K562 (cell line): ENCODE results near the gene LSS. TPM values are rescaled to one million over a fixed set of nuclear protein-coding genes. Genes with fewer than 3 reads are reported as not detected.

Experiments
- ATAC-seq: fragments of 200-7000 bp; cut with Tn5 transposase; 3 replicates; pipeline ENCODE4 v1.9.1; 2020; ENCODE audit warnings: moderate library complexity
- BruUV-seq: library from RNA; stranded (reverse); fragments of 400-500 nt; replicated peaks from 2 replicates; lab custom pipeline; 2021; lab: Mats Ljungman, UMichigan
- CTCF ChIA-PET: fragments of 300-600 bp; formaldehyde crosslinking; extraction: SDS; loops from one replicate; lab custom pipeline; 2021; ENCODE audit warnings: low intra/inter-chr PET ratio; lab: Yijun Ruan, JAX
- POLR2A ChIA-PET: fragments of 300-600, 350-650 bp; sonication (Branson Sonifier 250); formaldehyde crosslinking; extraction: SDS; loops from one replicate; lab custom pipeline; 2021; ENCODE audit warnings: antibody characterized with exemption, inconsistent platforms; lab: Yijun Ruan, JAX
- DNase-seq, 4 experiments: peaks; one replicate each; pipeline versions ENCODE4 v3.0.0 to v3.0.0-alpha.2; 2011 to 2018; ENCODE audit warnings: low spot score in 3 of 4, mixed read lengths in 3 of 4; ENCODE audit errors: extremely low read depth in 1 of 4
- FAIRE-seq: peaks from 2 replicates; lab custom pipeline; 2011; peaks lifted over from hg19 to GRCh38; lab: Jason Lieb, UNC
- H2AFZ ChIP-seq: 2 replicates; pipeline ENCODE4 v1.6.0; 2011; ENCODE audit warnings: low read depth, low read length, control low read depth, inconsistent platforms
- H3K27ac ChIP-seq: fragments of 200-600 bp; 3 replicates; pipeline ENCODE4 v1.8.0; 2011; ENCODE audit warnings: low read depth, mild to moderate bottlenecking, control low read depth, inconsistent platforms, low read length, moderate library complexity, mixed read lengths; ENCODE audit errors: extremely low read depth
- H3K27me3 ChIP-seq, 2 experiments: fragments of 300-600 bp in 1 of 2; 2 replicates in 1 of 2; 3 replicates in 1 of 2; pipeline versions ENCODE4 v1.6.0 to v1.8.0; 2011; ENCODE audit warnings: inconsistent platforms in 2 of 2, low read length in 2 of 2, mild to moderate bottlenecking in 1 of 2, mixed read lengths in 1 of 2, moderate library complexity in 1 of 2; ENCODE audit not compliant: control insufficient read depth in 2 of 2, insufficient read depth in 2 of 2
- H3K36me3 ChIP-seq: fragments of 300-600 bp; 3 replicates; pipeline ENCODE4 v1.8.0; 2011; ENCODE audit warnings: mild to moderate bottlenecking, low read length, inconsistent platforms; ENCODE audit not compliant: control insufficient read depth, insufficient read depth
- H3K4me1 ChIP-seq, 2 experiments: fragments of 200-600 bp in 1 of 2; replicated peaks in 1 of 2; 2 replicates in 1 of 2; 3 replicates in 1 of 2; pipeline versions ENCODE4 v1.5.1 to v1.8.0; 2011; ENCODE audit warnings: inconsistent platforms in 2 of 2, low read length in 2 of 2, mild to moderate bottlenecking in 1 of 2, mixed read lengths in 1 of 2, moderate library complexity in 1 of 2; ENCODE audit not compliant: control insufficient read depth in 2 of 2, insufficient read depth in 2 of 2
- H3K4me2 ChIP-seq: 2 replicates; pipeline ENCODE4 v1.6.1; 2011; ENCODE audit warnings: low read length, control low read depth, inconsistent platforms, mixed read lengths; ENCODE audit not compliant: insufficient read depth
- H3K4me3 ChIP-seq: fragments of 200-600 bp; sonication (generic), shearing (Covaris generic); 2 replicates; pipeline ENCODE4 v1.5.1; 2016; ENCODE audit warnings: control low read depth, inconsistent platforms
- H3K79me2 ChIP-seq: fragments of 200-600 bp; 3 replicates; pipeline ENCODE4 v1.8.0; 2011; ENCODE audit warnings: low read length, inconsistent platforms; ENCODE audit not compliant: control insufficient read depth, insufficient read depth
- H3K9ac ChIP-seq, 2 experiments: 2 replicates each; pipeline versions ENCODE4 v1.6.0 to v1.6.1; 2011; ENCODE audit warnings: low read depth in 2 of 2, low read length in 2 of 2, control low read depth in 1 of 2, inconsistent platforms in 1 of 2, mild to moderate bottlenecking in 1 of 2, mixed read lengths in 1 of 2; ENCODE audit not compliant: insufficient read depth in 1 of 2
- H3K9me1 ChIP-seq: one replicate; pipeline ENCODE4 v1.6.0; 2011; ENCODE audit warnings: inconsistent platforms, mild to moderate bottlenecking, low read length, moderate library complexity; ENCODE audit not compliant: control insufficient read depth, insufficient read depth
- H3K9me3 ChIP-seq: replicated peaks from 2 replicates; pipeline ENCODE4 v1.5.1; 2011; ENCODE audit warnings: low read depth, low read length, inconsistent platforms; ENCODE audit not compliant: control insufficient read depth, insufficient read depth
- H4K20me1 ChIP-seq: replicated peaks from 2 replicates; pipeline ENCODE4 v1.6.1; 2011; ENCODE audit warnings: low read length, inconsistent platforms, mixed read lengths; ENCODE audit not compliant: control insufficient read depth, insufficient read depth
- CREB3L1 ChIP-seq: fragments of 450-650 bp; IDR thresholded peaks from 2 replicates; pipeline ENCODE4 v1.6.1; 2014; ENCODE audit warnings: low read depth, mild to moderate bottlenecking, moderate library complexity, borderline replicate concordance
- ETS1 ChIP-seq: conservative IDR thresholded peaks from 2 replicates; pipeline ENCODE4 v1.6.1; 2011; ENCODE audit warnings: low read depth, mild to moderate bottlenecking, low read length; ENCODE audit not compliant: control insufficient read depth
- HMGXB4 ChIP-seq: sonication (generic); formaldehyde crosslinking; IDR thresholded peaks from 2 replicates; pipeline ENCODE4 v1.8.1; 2023; ENCODE audit warnings: mild to moderate bottlenecking, missing genetic modification reagents
- MLX ChIP-seq, 2 experiments: fragments of 450-650 bp in 1 of 2; sonication (generic) in 1 of 2; formaldehyde crosslinking; conservative IDR thresholded peaks; 2 replicates each; pipeline versions ENCODE4 v1.4.0 to v1.8.1; 2020 to 2022; ENCODE audit warnings: mild to moderate bottlenecking in 1 of 2, missing genetic modification reagents in 1 of 2
- NR1H2 ChIP-seq: sonication (generic); formaldehyde crosslinking; IDR thresholded peaks from 2 replicates; pipeline ENCODE4 v1.4.0; 2020; ENCODE audit warnings: mild to moderate bottlenecking, missing genetic modification reagents
- NR4A1 ChIP-seq, 2 experiments: fragments of 250-450 bp in 1 of 2; fragments of 450-650 bp in 1 of 2; sonication (Bioruptor Pico) in 1 of 2; IDR thresholded peaks; 2 replicates each; pipeline versions ENCODE4 v1.4.0 to v1.6.1; 2016 to 2020; ENCODE audit warnings: mild to moderate bottlenecking in 2 of 2, missing compliant biosample characterization in 1 of 2, missing genetic modification characterization in 1 of 2, moderate library complexity in 1 of 2
- POLR3G ChIP-seq: IDR thresholded peaks from 2 replicates; pipeline ENCODE4 v1.6.1; 2011; ENCODE audit not compliant: insufficient read length, insufficient replicate concordance; ENCODE audit errors: extremely low read depth
- SAFB ChIP-seq: fragments of 200-400 bp; formaldehyde crosslinking; IDR thresholded peaks from 2 replicates; pipeline ENCODE4 v1.6.1; 2017; ENCODE audit warnings: low read depth, low read length, borderline replicate concordance
- SOX6 ChIP-seq: fragments of 450-650 bp; IDR thresholded peaks from 2 replicates; pipeline ENCODE4 v1.6.1; 2014; ENCODE audit warnings: mild to moderate bottlenecking
- TARDBP ChIP-seq: fragments of 450-650 bp; IDR thresholded peaks from 2 replicates; pipeline ENCODE4 v1.6.1; 2016
- TRIM28 ChIP-seq: fragments of 450-650 bp; IDR thresholded peaks from 2 replicates; pipeline ENCODE4 v1.6.1; 2017
- ZNF512 ChIP-seq: IDR thresholded peaks from 2 replicates; pipeline ENCODE4 v1.6.1; 2016; ENCODE audit warnings: missing genetic modification characterization, missing compliant biosample characterization
- ZNF644 ChIP-seq: fragments of 200-800 bp; sonication (Bioruptor generic); IDR thresholded peaks from 2 replicates; pipeline ENCODE4 v1.6.1; 2016; ENCODE audit warnings: low read depth, missing genetic modification characterization, missing compliant biosample characterization
- WGBS: fragments of 100-300 bp; shearing (Covaris generic); methylation state at CpG from one replicate; pipeline ENCODE4 v1.1.6; 2016; ENCODE audit warnings: low coverage, mixed read lengths; ENCODE audit not compliant: insufficient coverage; ENCODE audit errors: missing lambda C conversion rate; 5-methylcytosine and 5-hydroxymethylcytosine counted together
- in situ Hi-C: fragments of 300-500 bp; cut with MboI; formaldehyde crosslinking; loops from 4 replicates; pipeline ENCODE4 v1.15.0; 2018; ENCODE audit warnings: inconsistent platforms, mixed read lengths
- intact Hi-C: fragments of 100-400 bp; cut with micrococcal nuclease; formaldehyde crosslinking; loops from 2 replicates; pipeline ENCODE4 v1.14.2; 2022
- polyA plus RNA-seq, 8 experiments: library from polyadenylated mRNA; depleted of rRNA in 4 of 8; stranded (reverse) in 5 of 8; unstranded in 3 of 8; fragments of >200 nt; fragmentation: Nextera tagmentation in 2 of 8; fragmentation: Illumina TruSeq in 1 of 8; extraction: Ambion mirVana in 2 of 8; extraction: Trizol in 1 of 8; gene quantifications; 2 replicates each; pipeline versions ENCODE4 v1.2.1 to v1.2.3, GENCODE V29; 2011 to 2014; ENCODE audit warnings: inconsistent platforms in 1 of 8, missing spikeins in 1 of 8
- total RNA-seq, 7 experiments: library from RNA; depleted of rRNA in 6 of 7; stranded (reverse); fragments of >200 nt in 6 of 7; fragmentation: Illumina TruSeq in 2 of 7; extraction: Trizol in 2 of 7; gene quantifications; 2 replicates each; pipeline versions ENCODE4 v1.2.1 to v1.2.3, GENCODE V29; 2011 to 2021; ENCODE audit warnings: low replicate concordance in 1 of 7

The LSS gene
- total and polyA plus RNA-seq, 9 of the 15 experiments (the other 6 are each of a cell fraction or from before 2014, with no cell fraction given): 2.2 to 89.5 (median 37.4) TPM

- H3K4me1 ChIP-seq: peaks cover 2 to 25% of the 10 kb centered on the region in 2 experiments; a peak in 4 of 5 replicates
- ATAC-seq: no peak
- H4K20me1 ChIP-seq: peaks cover 17% of the 10 kb centered on the region; the same call in 1 of the 2 replicates
- H2AFZ ChIP-seq: no peak overlapping the region
- no peak for FAIRE-seq
- in situ Hi-C loops: no loop called here
- H3K27me3 ChIP-seq: no peaks in the 10 kb centered on the region
- no TSS peak for BruUV-seq
- H3K27ac ChIP-seq: no peak overlapping the region
- ChIA-PET POLR2A (interaction anchor here (0.6 to 1.6 kb wide), 5 partner anchors 8 to 197 kb away, joined by 3 to 5 read pairs (median 4); no protein-coding TSS in a partner anchor), CTCF (no interaction called here)
- no peaks in the 10 kb centered on the region for H3K9me3 ChIP-seq
- DNase-seq: peak in 1 of 4 experiments; percentile 1
- peaks cover 22% of the 10 kb centered on the region; the same call in 2 of the 3 replicates for H3K36me3 ChIP-seq
- no peak overlapping the region for H3K4me2 ChIP-seq
- TF ChIP-seq ZNF644 (tag): no peak
- TF ChIP-seq TRIM28: no peak
- TF ChIP-seq SOX6: no peak
- TF ChIP-seq MLX (CRISPR knock-in tag; conservative IDR thresholded peaks at IDR 0.05): no peak
- no peak for TF ChIP-seq ZNF512
- no peak for TF ChIP-seq POLR3G
- no peak for TF ChIP-seq NR4A1 (CRISPR knock-in tag; IDR thresholded peaks at IDR 0.05)
- TF ChIP-seq NR4A1 (tag; IDR thresholded peaks at IDR 0.05): no peak
- no peak for TF ChIP-seq TARDBP
- TF ChIP-seq HMGXB4 (CRISPR knock-in tag): no peak
- no peak for TF ChIP-seq CREB3L1
- TF ChIP-seq SAFB: no peak
- TF ChIP-seq NR1H2 (CRISPR knock-in tag): no peak
- no peak for TF ChIP-seq ETS1
- peaks cover 74% of the 10 kb centered on the region for H3K79me2 ChIP-seq
- H3K4me3 ChIP-seq: no peak overlapping the region
- H3K9me1 ChIP-seq: peaks cover 5% of the 10 kb centered on the region
- WGBS: 63% methylated on average over 6 of the region's 6 CpGs
- peak overlapping the region in 1 of 2 experiments; percentile 82; a peak in 2 of 4 replicates for H3K9ac ChIP-seq
- intact Hi-C loops: no loop called here
Measured at GRCh38 chr21:46172863-46173528, 55.6 kb downstream of the LSS start.
